Activated naive CD4-positive, alpha-beta T cell treated with anti-CD3 and anti-CD28 coated beads, Interleukin-2, amount 10 ng/mL, durations not matched to agents 7 days and 5 days (primary cell): ENCODE results near the gene CRIP2.

ENCODE experiments used
- CTCF ChIA-PET: fragments of 350-600 bp; sonication (Branson Sonifier 250); formaldehyde crosslinking; loops from one replicate; lab custom pipeline; 2021; ENCODE audit warnings: antibody characterized with exemption; lab: Charles Lee
- DNase-seq: peaks from one replicate; pipeline ENCODE4 v3.0.0-alpha.2; 2020
- H3K27ac Mint-ChIP-seq: one replicate; pipeline ENCODE4 v1.8.0; 2021; ENCODE audit warnings: mild to moderate bottlenecking, moderate library complexity, mixed read lengths
- H3K27me3 Mint-ChIP-seq: one replicate; pipeline ENCODE4 v1.8.0; 2021; ENCODE audit warnings: mild to moderate bottlenecking, mixed read lengths
- H3K36me3 Mint-ChIP-seq: one replicate; pipeline ENCODE4 v1.8.0; 2021; ENCODE audit warnings: mixed read lengths
- H3K4me1 Mint-ChIP-seq: one replicate; pipeline ENCODE4 v1.8.0; 2021; ENCODE audit warnings: mixed read lengths
- H3K4me3 Mint-ChIP-seq: one replicate; pipeline ENCODE4 v1.8.0; 2021; ENCODE audit warnings: mild to moderate bottlenecking, moderate library complexity, mixed read lengths
- H3K9me3 Mint-ChIP-seq: one replicate; pipeline ENCODE4 v1.8.0; 2021; ENCODE audit warnings: mixed read lengths

The CRIP2 gene

GRCh38 chr14:105449276-105450122 is 25.1 kb upstream of the CRIP2 start:
- Mint-ChIP-seq H3K4me1 (no peaks in the 10 kb centered on the region), H3K4me3 (no peak overlapping the region), H3K27me3 (no peaks in the 10 kb centered on the region), H3K36me3 (peaks cover 2% of the 10 kb centered on the region), H3K9me3 (no peaks in the 10 kb centered on the region), H3K27ac (no peak overlapping the region)
- CTCF ChIA-PET = no interaction called here
- no peak for DNase-seq

- H3K27me3 Mint-ChIP-seq = no peaks in the 10 kb centered on the region
- no peak overlapping the region for H3K4me3 Mint-ChIP-seq
- H3K9me3 Mint-ChIP-seq = no peaks in the 10 kb centered on the region
- H3K27ac Mint-ChIP-seq = no peak overlapping the region
- CTCF ChIA-PET = no interaction called here
- no peaks in the 10 kb centered on the region for H3K4me1 Mint-ChIP-seq
- DNase-seq = no peak
- H3K36me3 Mint-ChIP-seq = peaks cover 2% of the 10 kb centered on the region
Measured at GRCh38 chr14:105450123-105450505, 24.5 kb upstream of the CRIP2 start.

GRCh38 chr14:105450864-105451720 is 23.5 kb upstream of the CRIP2 start:
- Mint-ChIP-seq H3K27me3 (no peaks in the 10 kb centered on the region), H3K9me3 (no peaks in the 10 kb centered on the region), H3K27ac (no peak overlapping the region), H3K4me1 (no peaks in the 10 kb centered on the region), H3K36me3 (peaks cover 6% of the 10 kb centered on the region), H3K4me3 (no peak overlapping the region)
- no peak for DNase-seq
- CTCF ChIA-PET = no interaction called here

GRCh38 chr14:105452963-105453362 is 21.7 kb upstream of the CRIP2 start:
- no peaks in the 10 kb centered on the region for H3K4me1 Mint-ChIP-seq
- no peak overlapping the region for H3K27ac Mint-ChIP-seq
- H3K27me3 Mint-ChIP-seq = no peaks in the 10 kb centered on the region
- peaks cover 6% of the 10 kb centered on the region for H3K36me3 Mint-ChIP-seq
- CTCF ChIA-PET = no interaction called here
- H3K9me3 Mint-ChIP-seq = no peaks in the 10 kb centered on the region
- DNase-seq = no peak
- no peak overlapping the region for H3K4me3 Mint-ChIP-seq

- CTCF ChIA-PET = no interaction called here
- Mint-ChIP-seq H3K36me3 (peaks cover 6% of the 10 kb centered on the region), H3K27ac (no peak overlapping the region), H3K4me3 (no peak overlapping the region), H3K9me3 (no peaks in the 10 kb centered on the region), H3K27me3 (no peaks in the 10 kb centered on the region), H3K4me1 (no peaks in the 10 kb centered on the region)
- no peak for DNase-seq
Measured at GRCh38 chr14:105453847-105454246, 20.8 kb upstream of the CRIP2 start.

GRCh38 chr14:105455086-105455640 is 19.5 kb upstream of the CRIP2 start:
- no peaks in the 10 kb centered on the region for H3K4me1 Mint-ChIP-seq
- H3K27me3 Mint-ChIP-seq = no peaks in the 10 kb centered on the region
- H3K9me3 Mint-ChIP-seq = no peaks in the 10 kb centered on the region
- peak overlapping the region; percentile 49 for H3K27ac Mint-ChIP-seq
- peaks cover 6% of the 10 kb centered on the region for H3K36me3 Mint-ChIP-seq
- no peak overlapping the region for H3K4me3 Mint-ChIP-seq
- CTCF ChIA-PET = interaction anchor here (0.7 kb wide), 1 partner anchor 18 kb away, joined by 3 read pairs; no protein-coding TSS in a partner anchor
- no peak for DNase-seq

GRCh38 chr14:105455766-105456660 is 18.6 kb upstream of the CRIP2 start:
- H3K9me3 Mint-ChIP-seq = no peaks in the 10 kb centered on the region
- no peaks in the 10 kb centered on the region for H3K27me3 Mint-ChIP-seq
- peak overlapping the region; percentile 49 for H3K27ac Mint-ChIP-seq
- CTCF ChIA-PET = no interaction called here
- H3K4me3 Mint-ChIP-seq = no peak overlapping the region
- DNase-seq = no peak
- no peaks in the 10 kb centered on the region for H3K4me1 Mint-ChIP-seq
- H3K36me3 Mint-ChIP-seq = peaks cover 6% of the 10 kb centered on the region

- Mint-ChIP-seq H3K36me3 (peaks cover 8% of the 10 kb centered on the region), H3K4me3 (no peak overlapping the region), H3K27ac (no peak overlapping the region), H3K4me1 (no peaks in the 10 kb centered on the region), H3K9me3 (no peaks in the 10 kb centered on the region), H3K27me3 (no peaks in the 10 kb centered on the region)
- CTCF ChIA-PET = interaction anchor here (0.8 kb wide), 1 partner anchor 8 kb away, joined by 4 read pairs; no protein-coding TSS in a partner anchor
- DNase-seq = no peak
Measured at GRCh38 chr14:105456736-105457617, 17.6 kb upstream of the CRIP2 start.

GRCh38 chr14:105458010-105458409 is 16.6 kb upstream of the CRIP2 start:
- Mint-ChIP-seq H3K27ac (no peak overlapping the region), H3K27me3 (no peaks in the 10 kb centered on the region)
- CTCF ChIA-PET = interaction anchor here (0.8 kb wide), 1 partner anchor 9 kb away, joined by 4 read pairs; no protein-coding TSS in a partner anchor

GRCh38 chr14:105458571-105458970 is 16.1 kb upstream of the CRIP2 start:
- H3K4me3 Mint-ChIP-seq = no peak overlapping the region
- no peak overlapping the region for H3K27ac Mint-ChIP-seq
- H3K9me3 Mint-ChIP-seq = no peaks in the 10 kb centered on the region
- no peaks in the 10 kb centered on the region for H3K27me3 Mint-ChIP-seq
- peaks cover 11% of the 10 kb centered on the region for H3K36me3 Mint-ChIP-seq
- H3K4me1 Mint-ChIP-seq = no peaks in the 10 kb centered on the region
- CTCF ChIA-PET = no interaction called here
- no peak for DNase-seq

More at GRCh38 chr14:105458010-105458409, 16.6 kb upstream of the CRIP2 start:
- peaks cover 8% of the 10 kb centered on the region for H3K36me3 Mint-ChIP-seq
- DNase-seq = no peak
- no peaks in the 10 kb centered on the region for H3K4me1 Mint-ChIP-seq
- no peaks in the 10 kb centered on the region for H3K9me3 Mint-ChIP-seq
- no peak overlapping the region for H3K4me3 Mint-ChIP-seq

GRCh38 chr14:105460116-105460515 is 14.5 kb upstream of the CRIP2 start:
- CTCF ChIA-PET = no interaction called here
- Mint-ChIP-seq H3K36me3 (peaks cover 11% of the 10 kb centered on the region), H3K27ac (no peak overlapping the region), H3K4me1 (no peaks in the 10 kb centered on the region), H3K9me3 (no peaks in the 10 kb centered on the region), H3K27me3 (no peaks in the 10 kb centered on the region), H3K4me3 (no peak overlapping the region)
- no peak for DNase-seq

- Mint-ChIP-seq H3K9me3 (no peaks in the 10 kb centered on the region), H3K4me3 (no peak overlapping the region), H3K27me3 (no peaks in the 10 kb centered on the region), H3K36me3 (peaks cover 8% of the 10 kb centered on the region), H3K4me1 (no peaks in the 10 kb centered on the region), H3K27ac (no peak overlapping the region)
- DNase-seq = no peak
- CTCF ChIA-PET = no interaction called here
Measured at GRCh38 chr14:105460616-105461015, 14.0 kb upstream of the CRIP2 start.

GRCh38 chr14:105461903-105462302 is 12.7 kb upstream of the CRIP2 start:
- peaks cover 9% of the 10 kb centered on the region for H3K36me3 Mint-ChIP-seq
- no peak for DNase-seq
- no peaks in the 10 kb centered on the region for H3K27me3 Mint-ChIP-seq
- H3K4me3 Mint-ChIP-seq = no peak overlapping the region
- no peak overlapping the region for H3K27ac Mint-ChIP-seq
- H3K4me1 Mint-ChIP-seq = no peaks in the 10 kb centered on the region
- CTCF ChIA-PET = no interaction called here
- H3K9me3 Mint-ChIP-seq = no peaks in the 10 kb centered on the region
